ENCODE results near the gene PSMD8. TPM values are rescaled to one million over a fixed set of nuclear protein-coding genes. Genes with fewer than 3 reads are reported as not detected.

Gene PSMD8
- total RNA-seq = 100 to 1,000 TPM; 143 to 145 TPM

DNA sequence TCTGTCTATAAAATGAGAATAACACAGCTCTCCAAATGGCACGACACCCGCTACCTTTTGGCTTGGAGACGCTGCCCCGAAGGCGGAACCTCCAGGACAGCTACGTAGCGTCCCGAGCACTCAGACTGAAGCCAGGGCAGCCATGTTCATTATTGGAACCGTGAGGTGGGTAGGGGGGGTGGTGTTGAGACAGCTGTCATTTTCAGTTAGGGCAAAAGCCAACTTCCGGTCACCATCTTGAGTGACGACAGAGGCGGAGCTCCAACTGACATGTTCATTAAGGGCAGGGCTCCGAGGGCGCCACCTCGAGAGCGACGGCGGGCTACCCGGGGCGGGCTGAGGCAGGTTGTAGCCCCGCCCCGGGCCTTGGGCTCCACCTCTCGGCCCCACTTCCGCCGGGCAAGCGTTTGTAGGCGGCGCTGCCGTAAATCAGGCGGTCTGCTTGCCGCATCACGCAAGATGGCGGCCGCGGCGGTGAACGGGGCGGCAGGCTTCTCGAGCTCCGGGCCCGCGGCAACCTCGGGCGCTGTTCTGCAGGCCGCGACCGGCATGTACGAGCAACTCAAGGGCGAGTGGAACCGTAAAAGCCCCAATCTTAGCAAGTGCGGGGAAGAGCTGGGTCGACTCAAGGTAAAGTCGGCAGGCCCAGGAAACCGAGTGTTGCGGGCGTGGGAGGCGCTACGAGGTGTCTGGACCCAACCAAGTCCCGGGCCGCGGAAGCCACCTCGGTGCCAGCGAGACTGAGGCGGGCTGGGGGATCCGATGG lies at the start of gene PSMD8:
Gene PSMD8, plus strand, starts transcription at position 240 of the 766 bp plus-strand sequence. Its CDS starts 31 bp downstream, at position 271.

DNA sequence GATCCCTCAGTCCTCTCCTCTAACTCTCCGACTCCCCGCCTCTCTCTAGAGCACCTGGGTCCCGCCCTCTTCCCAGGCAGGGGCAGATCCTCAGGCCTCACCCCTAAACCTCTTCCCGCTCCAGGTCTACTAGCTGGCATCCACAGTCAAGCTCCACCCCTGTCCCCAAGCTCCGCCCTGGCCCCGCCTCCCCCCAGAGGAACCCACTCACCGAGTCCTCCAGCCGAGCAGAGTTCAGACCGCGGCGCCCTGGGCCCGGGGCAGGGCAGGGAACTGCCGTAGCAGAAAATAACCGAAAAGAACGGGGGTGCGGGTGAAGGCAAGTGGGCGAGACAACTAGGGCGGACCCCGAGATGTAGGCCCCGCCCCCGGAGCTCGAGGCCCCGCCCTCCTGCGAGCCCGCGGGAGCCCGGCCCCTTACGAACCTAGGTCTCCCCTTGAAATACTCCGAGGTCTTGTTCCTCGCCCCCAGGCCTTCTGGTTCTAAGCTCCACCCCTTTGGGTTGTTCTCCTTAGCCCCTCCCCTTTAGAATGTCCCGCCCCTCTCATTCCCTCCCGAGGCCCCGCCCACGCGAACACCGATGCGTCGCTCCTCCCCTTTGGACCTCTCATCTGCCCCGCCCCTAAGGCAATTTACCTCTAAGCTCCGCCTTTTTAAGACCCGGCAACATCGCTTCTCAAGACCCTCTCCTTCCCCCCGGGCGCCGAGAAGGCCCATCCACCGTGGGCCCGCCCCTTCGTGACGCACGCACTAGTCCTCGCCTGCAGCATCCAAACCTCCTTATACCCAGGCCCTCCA lies 13.4 kb downstream of the PSMD8 start, which contains the start of gene GGN:
Gene GGN, minus strand, starts transcription at position 485 of the 799 bp plus-strand sequence. CDS start 773 bp downstream, outside the sequence.

DNA sequence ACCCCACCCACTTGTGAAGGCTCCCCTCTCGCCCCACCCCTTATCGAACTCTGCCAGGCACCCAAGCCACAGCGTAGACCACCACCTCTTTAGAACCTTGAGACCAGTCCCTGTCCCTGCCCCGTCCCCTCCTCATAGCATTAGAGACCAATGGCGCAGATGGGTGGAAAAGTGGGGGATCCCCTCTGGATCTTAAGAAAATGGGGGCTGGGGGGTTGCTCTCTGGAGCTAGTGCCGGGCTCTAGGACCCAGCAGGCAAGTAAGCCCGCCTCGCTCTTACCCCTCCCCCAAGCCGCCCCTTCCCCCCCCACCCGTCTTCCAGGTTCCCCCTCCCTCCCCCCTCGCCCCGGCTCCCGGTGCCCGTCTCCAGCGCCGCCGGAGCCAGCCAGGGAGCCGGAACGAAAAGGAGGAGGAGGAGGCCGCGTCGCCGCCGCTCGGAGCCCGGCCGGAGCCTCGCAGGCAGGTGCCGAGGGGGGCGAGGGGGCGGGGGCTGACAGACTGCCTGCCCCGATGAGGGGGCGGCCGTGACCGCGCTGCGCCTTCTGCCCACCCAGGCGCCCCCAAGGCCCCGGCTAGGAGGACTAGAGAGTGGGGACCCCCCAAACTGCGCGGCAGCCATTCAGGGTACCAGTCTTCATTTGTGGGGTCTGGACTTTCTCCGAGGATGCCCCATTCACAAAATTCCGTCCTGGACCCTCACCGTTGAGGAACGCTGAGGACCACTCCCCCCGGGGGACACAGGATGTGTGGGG lies 14.2 kb downstream of the PSMD8 start, which contains the start of gene SPRED3:
Gene SPRED3, plus strand, starts transcription at position 349 of the 752 bp plus-strand sequence. CDS start 1,606 bp downstream, outside the sequence.

DNA sequence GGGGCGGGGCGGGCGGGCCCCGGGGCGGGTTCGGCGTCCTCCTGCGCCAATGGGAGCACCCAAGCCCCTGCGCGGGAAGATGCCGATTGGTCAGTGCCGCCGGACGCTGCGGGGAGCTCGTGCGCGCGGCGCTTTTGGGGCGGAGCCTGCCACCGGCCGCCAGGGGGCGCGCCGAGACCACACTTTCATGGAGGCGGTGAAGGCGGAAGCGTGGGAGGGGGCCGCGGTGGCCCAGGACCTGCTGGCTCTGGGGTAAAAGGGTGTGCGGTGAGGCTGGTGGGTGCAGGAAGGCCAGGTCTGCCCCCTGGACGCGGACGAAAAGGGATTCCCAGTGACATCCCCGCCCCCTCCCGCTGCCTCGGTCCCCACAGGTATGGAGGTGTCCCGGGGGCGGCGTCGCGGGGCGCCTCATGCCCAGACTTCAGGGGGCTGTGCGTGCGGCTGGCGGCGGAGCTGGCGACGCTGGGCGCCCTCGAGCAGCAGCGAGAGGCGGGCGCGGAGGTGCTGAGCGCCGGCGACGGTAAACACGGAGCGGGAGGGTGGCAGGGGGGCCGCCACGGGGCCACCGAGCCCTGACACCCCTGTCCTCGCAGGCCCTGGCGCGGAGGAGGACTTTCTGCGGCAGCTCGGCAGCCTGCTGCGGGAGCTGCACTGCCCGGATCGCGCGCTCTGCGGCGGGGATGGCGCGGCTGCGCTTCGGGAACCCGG lies 28.8 kb downstream of the PSMD8 start, which contains the start of gene FAM98C:
Gene FAM98C, plus strand, starts transcription at position 127 of the 708 bp plus-strand sequence. Its CDS starts 61 bp downstream, at position 188.

DNA sequence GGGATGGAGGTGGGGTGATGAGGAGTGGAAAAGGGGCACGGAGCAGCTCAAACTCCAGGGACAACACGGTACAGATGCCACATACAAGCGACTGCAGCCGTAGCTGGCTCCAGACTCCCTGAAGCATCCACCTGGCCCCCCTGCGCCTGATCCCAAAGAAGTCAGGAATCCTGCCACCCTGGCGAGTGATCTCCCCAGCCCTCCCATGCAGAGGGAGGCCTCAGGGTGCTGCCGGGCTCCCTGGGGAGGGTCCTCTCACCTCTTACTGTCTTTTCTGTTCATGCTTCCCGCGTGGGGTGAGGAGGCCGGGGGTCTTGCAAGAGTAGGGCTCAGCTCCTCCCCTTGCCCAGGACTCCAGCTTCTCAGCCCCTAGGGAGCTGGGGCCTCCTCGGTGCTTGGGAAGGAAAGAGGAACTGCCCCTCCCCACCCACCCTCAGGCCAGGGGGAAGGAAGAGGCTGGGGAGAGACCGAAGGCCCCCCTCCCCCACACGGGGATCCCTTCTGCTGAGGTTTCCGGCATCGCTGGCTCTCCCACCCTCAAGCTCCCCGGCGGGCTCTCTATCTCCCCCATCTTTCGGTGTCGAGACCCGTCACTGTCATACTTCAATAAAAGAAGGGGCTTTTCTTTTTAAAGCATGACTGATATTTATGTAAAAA lies 51.6 kb downstream of the PSMD8 start, which contains the start of gene RASGRP4:
Gene RASGRP4, minus strand, starts transcription at position 410 of the 657 bp plus-strand sequence. Its CDS starts 128 bp downstream, at position 282.

DNA sequence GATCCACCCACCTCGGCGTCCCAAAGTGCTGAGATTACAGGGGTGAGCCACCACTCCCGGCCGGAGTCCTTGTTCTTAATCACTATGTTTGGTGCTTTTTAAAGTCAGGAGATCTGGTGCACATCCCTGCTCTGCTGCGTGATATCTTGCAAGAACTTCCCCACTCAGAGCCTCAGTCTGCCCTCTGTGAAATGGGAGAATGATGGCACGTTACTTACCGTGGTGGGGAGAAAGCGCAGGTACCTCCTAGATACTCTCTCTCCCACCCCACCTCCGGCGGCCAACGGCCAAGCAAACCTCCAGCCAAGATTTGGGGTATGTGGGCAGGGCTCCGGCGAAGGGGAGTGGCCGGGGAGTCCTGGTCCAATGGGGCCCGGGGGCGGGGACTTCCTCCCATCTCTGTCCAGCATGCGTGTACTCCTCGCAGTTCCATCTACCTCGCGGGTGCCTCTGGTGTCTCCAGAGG lies 58.9 kb downstream of the PSMD8 start, which contains the start of gene RYR1:
Gene RYR1, plus strand, starts transcription at position 424 of the 466 bp plus-strand sequence. CDS start 139 bp downstream, outside the sequence.

Other genes starting within 250 kb of the PSMD8 start
- gene DPF1, start 150.3 kb upstream of the PSMD8 start, total RNA-seq = 1 to 10 TPM in 1 of 2 experiments, under 1 TPM in 1; 0.51 to 1.0 TPM
- not detected for gene PPP1R14A, start 118.2 kb upstream of the PSMD8 start, total RNA-seq
- 10 to 100 TPM; 12.6 to 12.7 TPM for gene SPINT2, start 110.0 kb upstream of the PSMD8 start, total RNA-seq
- gene C19orf33, start 70.3 kb upstream of the PSMD8 start, total RNA-seq = not detected
- gene YIF1B, start 58.6 kb upstream of the PSMD8 start, total RNA-seq = 10 to 100 TPM; 54.9 to 60.0 TPM
- gene KCNK6, start 54.7 kb upstream of the PSMD8 start, total RNA-seq = 10 to 100 TPM; 13.5 to 14.5 TPM
- 1 to 10 TPM; 4.4 to 4.7 TPM for gene CATSPERG, start 38.7 kb upstream of the PSMD8 start, total RNA-seq
- under 1 TPM; 0.12 to 0.18 TPM for gene GGN, start 13.5 kb downstream of the PSMD8 start, total RNA-seq
- 1 to 10 TPM; 1.8 to 2.6 TPM for gene SPRED3, start 14.1 kb downstream of the PSMD8 start, total RNA-seq
- gene FAM98C, start 28.5 kb downstream of the PSMD8 start, total RNA-seq = 10 to 100 TPM; 29.4 to 32.9 TPM
- gene RASGRP4, start 51.6 kb downstream of the PSMD8 start, total RNA-seq = 1 to 10 TPM; 1.0 to 1.4 TPM
- gene RYR1, start 59.1 kb downstream of the PSMD8 start, total RNA-seq = 1 to 10 TPM; 1.2 to 1.8 TPM
- gene MAP4K1, start 243.4 kb downstream of the PSMD8 start, total RNA-seq = 100 to 1,000 TPM; 273 to 278 TPM
- gene EIF3K, start 244.6 kb downstream of the PSMD8 start, total RNA-seq = 100 to 1,000 TPM; 379 to 392 TPM

Data from activated naive CD4-positive, alpha-beta T cell treated with anti-CD3 and anti-CD28 coated beads, Interleukin-2, amount 10 ng/mL, durations not matched to agents 5 hours and 36 hours (primary cell).